HG02623 (cell line): ENCODE data around the gene RNF13.
A peak's percentile ranks its signal among the peaks of the same experiment; 100 is the strongest.
"Not testable (repeated sequence)": the region's sequence is repeated elsewhere in the genome, so short reads cannot be mapped to it uniquely, and the experiment has no call there.

Source experiments
- ATAC-seq: cut with Tn5 transposase; IDR thresholded peaks from one replicate; pipeline ENCODE4 v1.9.1; 2021; ENCODE audit warnings: moderate library complexity; ENCODE audit not compliant: unreplicated experiment

Gene RNF13

GRCh38 chr3:149895339-149895738 lies 82.3 kb downstream of the RNF13 start:
- no peak for ATAC-seq

DNA sequence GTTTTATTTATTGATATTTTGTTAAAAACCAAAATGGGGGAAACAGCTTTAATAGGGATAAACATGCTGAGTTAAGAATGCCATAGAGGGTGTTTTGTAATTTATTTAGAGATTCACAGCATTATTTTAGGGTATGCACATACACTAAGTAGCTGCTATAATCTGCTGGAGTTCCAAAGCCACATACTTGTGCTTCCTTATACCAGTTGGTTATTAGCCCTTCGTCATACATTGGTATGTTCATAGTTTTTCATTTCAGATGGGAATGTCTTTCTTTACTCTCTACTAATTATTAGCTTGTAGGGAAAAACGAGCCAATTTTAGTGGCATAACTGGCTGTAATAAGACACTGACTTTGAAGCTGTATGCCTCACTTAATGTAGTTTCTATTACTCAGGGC lies 82.8 kb downstream of the RNF13 start:
- ATAC-seq = no peak

DNA sequence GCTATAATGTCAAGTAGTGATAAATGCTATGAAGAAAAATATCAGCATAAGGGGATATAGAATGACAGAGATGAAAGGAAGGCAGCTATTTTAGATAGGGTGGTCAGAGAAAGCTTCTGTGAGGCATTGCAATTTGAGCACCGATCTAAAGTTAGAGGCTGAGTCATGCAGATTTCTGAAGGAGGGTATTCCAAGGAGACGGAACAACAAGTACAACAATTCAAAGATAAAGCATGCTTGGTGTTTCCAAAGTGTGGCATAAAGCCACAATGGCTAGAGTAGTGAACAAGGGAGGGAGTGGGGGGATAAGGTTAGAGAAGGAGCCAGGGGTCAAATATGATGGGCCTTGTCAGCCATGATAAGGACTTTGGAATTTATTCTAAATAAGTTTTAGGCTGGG lies 85.8 kb downstream of the RNF13 start:
- ATAC-seq = no peak

- ATAC-seq = no peak
These were observed 87.3 kb downstream of the RNF13 start for GRCh38 chr3:149900322-149900721.

GRCh38 chr3:149901770-149902169 lies 88.8 kb downstream of the RNF13 start:
- no peak for ATAC-seq

DNA sequence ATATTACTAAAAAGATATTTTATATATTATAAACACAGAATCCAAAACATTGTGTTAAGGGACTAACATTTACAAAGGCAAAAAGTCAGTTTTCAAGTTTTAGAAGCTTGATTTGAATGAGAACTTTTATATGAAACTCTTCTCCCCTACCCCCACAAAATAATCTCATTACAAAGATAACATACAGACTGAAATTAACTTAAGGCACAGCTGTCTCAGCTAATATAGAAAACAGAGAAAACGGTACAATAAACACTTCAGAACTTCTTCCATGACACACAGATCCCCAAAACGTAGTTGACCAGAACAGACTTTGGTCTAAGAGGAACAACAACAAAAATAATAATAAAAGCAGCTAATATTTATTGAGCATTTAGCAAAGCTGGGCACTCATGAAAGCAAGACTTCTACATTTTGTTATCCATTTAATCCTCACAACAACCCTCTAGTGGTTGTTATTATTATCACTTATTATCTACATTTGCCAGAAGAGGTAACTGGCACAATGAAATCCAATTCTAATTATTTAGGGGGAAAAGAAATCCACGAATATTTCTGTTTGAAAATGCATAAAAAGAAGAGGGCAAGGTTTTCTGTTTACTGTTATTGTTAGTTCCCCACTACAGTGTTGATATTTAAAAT lies 89.6 kb downstream of the RNF13 start:
- no peak for ATAC-seq

DNA sequence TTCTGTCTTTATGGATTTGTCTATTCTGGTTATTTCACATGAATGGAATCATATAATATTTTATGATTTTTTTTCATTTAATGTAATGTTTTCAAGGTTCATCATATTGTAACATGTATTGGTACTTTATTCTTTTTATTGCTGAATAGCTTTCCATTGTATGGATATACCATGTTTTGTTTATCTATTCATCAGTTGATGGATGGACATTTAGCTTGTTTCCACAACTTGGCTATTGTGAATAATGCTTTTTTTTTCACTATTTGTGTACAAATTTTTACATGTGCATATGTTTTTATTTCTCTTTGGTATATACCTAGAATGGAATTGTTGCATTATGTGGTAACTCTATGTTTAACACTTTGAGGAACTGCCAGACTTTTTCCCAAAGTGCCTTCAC lies 93.0 kb downstream of the RNF13 start:
- no peak for ATAC-seq

DNA sequence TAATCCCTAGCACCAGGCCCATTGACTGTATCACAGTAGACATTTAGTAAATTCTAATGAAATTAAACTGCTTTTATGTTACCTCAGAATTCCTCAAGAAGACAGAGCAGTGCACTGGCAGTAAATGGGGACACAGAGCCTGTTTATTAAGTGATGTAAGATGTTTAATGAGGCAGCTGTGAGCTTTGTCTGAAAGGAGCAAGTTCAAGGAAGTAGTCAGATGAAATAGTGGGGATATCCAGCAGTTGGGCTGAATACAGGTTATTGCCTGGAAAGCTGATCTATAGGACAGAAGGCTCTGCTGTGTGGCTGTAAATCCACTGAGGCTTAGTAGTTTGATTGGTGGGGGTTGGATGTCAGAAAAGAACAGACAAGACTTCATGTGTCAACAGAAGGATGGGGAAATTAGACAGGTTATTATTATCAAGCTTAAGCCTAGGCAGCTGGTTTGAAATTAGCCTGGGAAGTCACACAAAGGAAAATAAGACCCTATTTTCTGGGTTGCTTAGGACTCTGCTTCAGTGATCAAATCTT lies 95.5 kb downstream of the RNF13 start:
- ATAC-seq = no peak

DNA sequence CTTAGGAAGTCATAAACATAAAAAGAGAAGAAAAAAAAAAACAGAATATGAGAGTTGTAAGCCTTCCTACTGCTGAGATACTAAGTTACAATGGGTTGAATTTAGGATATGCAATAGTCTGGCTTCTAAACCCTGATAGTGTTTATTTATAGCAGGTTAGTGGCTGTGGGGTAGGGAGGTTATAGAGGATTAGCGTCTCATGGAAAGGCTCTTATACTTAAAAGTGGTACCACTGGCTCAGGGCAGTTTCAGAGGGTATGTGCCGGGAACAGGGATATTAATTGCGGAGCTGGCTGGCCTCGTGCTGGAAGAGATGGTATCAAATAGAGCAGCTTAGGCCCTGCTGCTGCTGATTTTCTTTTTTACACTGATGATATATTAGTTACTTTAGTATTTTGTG lies 96.9 kb downstream of the RNF13 start:
- ATAC-seq = no peak

- no peak for ATAC-seq
These were observed 104.2 kb downstream of the RNF13 start for GRCh38 chr3:149917124-149917667.

DNA sequence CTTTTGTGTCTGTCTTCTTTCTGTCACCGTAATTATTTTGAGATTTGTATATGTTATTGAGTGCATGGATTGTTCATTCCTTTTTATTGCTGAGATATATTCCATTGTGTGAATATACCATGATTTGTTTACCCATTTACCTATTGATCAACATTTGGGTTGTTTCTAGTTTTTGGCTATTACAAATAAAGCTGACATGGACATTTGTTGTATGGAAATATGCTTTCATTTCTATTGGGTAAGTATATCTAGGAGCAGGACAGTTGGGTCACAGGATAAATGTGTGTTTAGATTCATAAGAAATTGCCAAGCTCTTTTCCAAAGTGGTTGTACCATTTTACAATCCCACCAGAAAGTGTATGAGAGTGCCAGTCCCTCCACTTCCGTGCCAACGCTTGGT lies 106.5 kb downstream of the RNF13 start:
- no peak for ATAC-seq

- ATAC-seq = no peak
These were observed 107.1 kb downstream of the RNF13 start for GRCh38 chr3:149920119-149920518.

DNA sequence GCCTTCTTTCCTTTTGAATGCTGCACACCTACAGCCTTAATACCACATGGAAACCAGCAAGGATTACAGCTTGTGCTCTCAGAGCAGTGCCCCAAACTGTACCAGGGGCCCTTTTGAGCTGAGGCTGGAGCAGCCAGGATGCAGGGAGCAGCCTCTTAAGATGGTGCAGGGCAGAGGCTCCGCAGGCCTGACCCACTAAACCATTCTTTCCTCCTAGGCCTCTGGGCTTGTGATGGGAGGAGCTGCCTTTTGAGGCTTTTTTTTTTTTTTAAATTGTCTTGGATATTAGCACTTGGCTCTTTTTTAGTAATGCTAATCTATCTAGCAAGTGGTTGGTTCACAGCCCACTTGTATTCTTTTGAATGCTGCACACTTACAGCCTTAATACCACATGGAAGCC lies 120.0 kb downstream of the RNF13 start:
- no peak for ATAC-seq

DNA sequence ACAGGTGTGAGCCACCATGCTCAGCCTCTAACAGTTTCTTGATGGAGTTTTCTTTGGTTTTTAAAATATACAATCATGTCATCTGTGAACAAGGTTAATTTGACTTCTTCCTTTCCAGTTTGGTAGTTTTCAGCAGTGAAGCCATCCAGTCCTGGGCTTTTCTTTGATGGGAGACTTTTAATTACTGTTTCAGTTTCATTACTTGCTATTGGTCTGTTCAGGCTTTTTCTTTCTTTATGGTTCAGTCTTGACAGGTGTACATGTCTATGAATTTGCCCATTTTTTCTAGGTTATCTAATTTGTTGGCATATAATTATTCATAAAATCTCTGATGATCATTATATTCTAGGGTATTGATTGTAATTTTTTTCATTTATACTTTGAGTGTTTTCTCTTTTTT lies 120.8 kb downstream of the RNF13 start:
- ATAC-seq = no peak

GRCh38 chr3:149934524-149934923 lies 121.5 kb downstream of the RNF13 start:
- no peak for ATAC-seq

- ATAC-seq = peak; percentile 62
These were observed 123.8 kb downstream of the RNF13 start for GRCh38 chr3:149936812-149937230.

DNA sequence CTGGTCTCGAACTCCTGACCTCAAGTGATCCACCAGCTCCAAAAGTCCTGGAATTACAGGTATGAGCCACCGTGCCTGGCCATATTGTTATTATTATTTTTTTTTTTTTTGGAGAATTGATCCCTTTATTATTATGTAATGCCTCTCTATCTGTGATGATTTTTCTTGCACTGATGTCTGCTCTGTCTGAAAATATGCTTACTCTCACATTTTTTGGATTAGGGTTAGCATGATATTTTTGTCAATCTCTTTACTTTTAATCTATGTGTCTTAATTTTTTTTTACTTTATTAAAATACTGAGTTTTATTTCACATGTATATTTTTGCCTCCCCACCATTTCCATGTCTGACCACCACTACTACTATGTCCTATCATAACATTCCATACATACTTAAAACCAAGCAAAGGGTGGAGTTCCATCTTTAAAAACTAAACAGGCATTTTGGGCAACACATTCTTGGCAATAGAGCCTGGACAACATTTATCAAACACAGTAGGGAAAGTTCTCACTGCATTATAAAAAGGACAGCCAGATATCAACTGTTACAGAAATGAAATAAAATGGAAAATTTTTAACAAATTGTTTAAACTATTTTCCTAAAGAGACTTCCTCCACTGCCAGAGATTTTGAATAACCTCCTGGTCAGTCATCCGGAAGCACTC lies 125.5 kb downstream of the RNF13 start:
- not testable (repeated sequence) for ATAC-seq

GRCh38 chr3:149941186-149941585 lies 128.2 kb downstream of the RNF13 start:
- no peak for ATAC-seq

DNA sequence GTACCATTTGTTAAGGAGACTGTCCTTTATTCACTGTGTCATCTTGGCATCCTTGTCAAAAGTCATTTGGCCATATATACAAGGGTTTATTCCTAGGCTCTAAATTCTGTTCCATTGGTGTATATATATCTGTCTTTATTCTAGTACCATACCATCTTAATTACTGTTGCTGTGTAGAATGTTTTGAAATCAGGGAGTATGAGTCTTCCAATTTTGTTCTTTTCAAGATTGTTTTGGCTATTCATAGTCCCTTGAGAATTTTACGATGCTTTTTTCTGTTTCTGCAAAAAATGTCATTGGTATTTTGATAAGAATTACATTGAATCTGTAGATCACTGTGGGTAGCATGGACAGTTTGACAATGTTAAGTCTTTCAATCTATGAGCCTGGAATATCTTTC lies 128.9 kb downstream of the RNF13 start:
- ATAC-seq = no peak

DNA sequence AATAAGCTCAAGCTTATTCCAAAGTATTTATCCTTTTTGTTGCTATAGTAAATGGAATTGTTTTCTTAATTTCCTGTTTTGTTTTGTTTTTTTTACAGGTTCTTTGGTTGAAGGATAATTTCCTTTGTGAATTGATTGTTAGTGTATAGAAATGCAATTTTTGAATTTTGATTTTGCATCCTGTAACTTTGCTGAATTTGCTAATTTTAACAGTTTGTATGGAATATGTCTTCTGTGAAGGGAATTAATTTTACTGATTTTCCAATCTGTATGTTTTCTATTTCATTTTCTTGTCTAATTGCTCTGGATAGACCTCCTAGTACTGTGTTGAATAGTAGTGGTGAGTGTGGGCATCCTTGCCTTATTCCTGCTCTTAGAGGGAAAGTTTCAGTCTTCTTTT lies 129.4 kb downstream of the RNF13 start:
- no peak for ATAC-seq

GRCh38 chr3:149943966-149944365 lies 131.0 kb downstream of the RNF13 start:
- not testable (repeated sequence) for ATAC-seq

DNA sequence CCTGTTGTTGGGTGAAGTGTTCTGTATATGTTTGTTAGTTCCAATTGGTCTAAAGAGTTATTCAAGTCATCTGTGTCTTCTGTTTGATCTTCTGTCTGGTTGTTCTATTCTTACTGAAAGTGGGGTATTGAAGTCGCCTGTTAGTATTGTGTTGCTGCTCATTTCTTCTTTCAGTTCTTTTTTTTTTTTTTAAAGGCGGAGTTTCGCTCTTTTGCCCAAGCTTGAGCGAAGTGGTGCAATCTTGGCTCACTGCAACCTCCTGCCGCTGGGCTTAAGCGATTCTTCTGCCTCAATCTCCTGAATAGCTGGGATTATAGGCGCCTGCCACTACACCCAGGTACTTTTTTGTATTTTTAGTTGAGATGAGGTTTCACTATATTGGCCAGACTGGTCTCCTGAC lies 134.2 kb downstream of the RNF13 start:
- no peak for ATAC-seq
